Measurements from ENCODE around the gene SOD3.

The SOD3 gene

GRCh38 chr4:24794051-24794450, 1.3 kb upstream of the SOD3 start:
- Histone ChIP-seq H3K4me1 (ENCODE audit: insufficient read depth, low read length, severe bottlenecking) (no peaks in the 10 kb centered on the region), H3K36me3 (ENCODE audit: insufficient read depth, low read length) (no peaks in the 10 kb centered on the region), H3F3A (ENCODE audit: insufficient read depth, low read length) (no peaks in the 10 kb centered on the region), H3K79me2 (ENCODE audit: insufficient read depth, low read length) (no peaks in the 10 kb centered on the region), H3K9me3 (ENCODE audit: low read length) (no peaks in the 10 kb centered on the region), H3K4me2 (ENCODE audit: low read length) (no peak overlapping the region), H2AFZ (ENCODE audit: low read length) (no peak overlapping the region), H3K27me3 (ENCODE audit: insufficient read depth, low read length) (no peaks in the 10 kb centered on the region), H3K27ac (ENCODE audit: low read depth, low read length, poor library complexity, severe bottlenecking) (no peak overlapping the region), H3K9ac (ENCODE audit: low read length) (no peak overlapping the region), H4K20me1 (ENCODE audit: insufficient read depth, low read length) (no peaks in the 10 kb centered on the region), H3K4me3 (ENCODE audit: low read depth, low read length, poor library complexity, severe bottlenecking) (no peak overlapping the region), H3K9me2 (ENCODE audit: low read depth, low read length) (no peaks in the 10 kb centered on the region)
- TF ChIP-seq EZH2 (IDR thresholded peaks at IDR 0.05; ENCODE audit: borderline replicate concordance, low read length) = no peak
- TF ChIP-seq, protein P1, sequence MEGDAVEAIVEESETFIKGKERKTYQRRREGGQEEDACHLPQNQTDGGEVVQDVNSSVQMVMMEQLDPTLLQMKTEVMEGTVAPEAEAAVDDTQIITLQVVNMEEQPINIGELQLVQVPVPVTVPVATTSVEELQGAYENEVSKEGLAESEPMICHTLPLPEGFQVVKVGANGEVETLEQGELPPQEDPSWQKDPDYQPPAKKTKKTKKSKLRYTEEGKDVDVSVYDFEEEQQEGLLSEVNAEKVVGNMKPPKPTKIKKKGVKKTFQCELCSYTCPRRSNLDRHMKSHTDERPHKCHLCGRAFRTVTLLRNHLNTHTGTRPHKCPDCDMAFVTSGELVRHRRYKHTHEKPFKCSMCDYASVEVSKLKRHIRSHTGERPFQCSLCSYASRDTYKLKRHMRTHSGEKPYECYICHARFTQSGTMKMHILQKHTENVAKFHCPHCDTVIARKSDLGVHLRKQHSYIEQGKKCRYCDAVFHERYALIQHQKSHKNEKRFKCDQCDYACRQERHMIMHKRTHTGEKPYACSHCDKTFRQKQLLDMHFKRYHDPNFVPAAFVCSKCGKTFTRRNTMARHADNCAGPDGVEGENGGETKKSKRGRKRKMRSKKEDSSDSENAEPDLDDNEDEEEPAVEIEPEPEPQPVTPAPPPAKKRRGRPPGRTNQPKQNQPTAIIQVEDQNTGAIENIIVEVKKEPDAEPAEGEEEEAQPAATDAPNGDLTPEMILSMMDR (IDR thresholded peaks at IDR 0.05; ENCODE audit: low read length) = no peak

GRCh38 chr4:24794480-24794879, 893 bp upstream of the SOD3 start:
- H3K27ac ChIP-seq (ENCODE audit: low read depth, low read length, poor library complexity, severe bottlenecking) = no peak overlapping the region
- TF ChIP-seq, protein P1 (IDR thresholded peaks at IDR 0.05; ENCODE audit: low read length) = no peak
- TF ChIP-seq EZH2 (IDR thresholded peaks at IDR 0.05; ENCODE audit: borderline replicate concordance, low read length) = no peak
- H3K36me3 ChIP-seq (ENCODE audit: insufficient read depth, low read length) = no peaks in the 10 kb centered on the region
- no peaks in the 10 kb centered on the region for H3K9me3 ChIP-seq (ENCODE audit: low read length)
- no peak overlapping the region for H3K9ac ChIP-seq (ENCODE audit: low read length)
- H3K4me2 ChIP-seq (ENCODE audit: low read length) = no peak overlapping the region
- no peaks in the 10 kb centered on the region for H3K27me3 ChIP-seq (ENCODE audit: insufficient read depth, low read length)
- no peak overlapping the region for H2AFZ ChIP-seq (ENCODE audit: low read length)
- H3K9me2 ChIP-seq (ENCODE audit: low read depth, low read length) = no peaks in the 10 kb centered on the region
- no peaks in the 10 kb centered on the region for H3K4me1 ChIP-seq (ENCODE audit: insufficient read depth, low read length, severe bottlenecking)
- no peak overlapping the region for H3K4me3 ChIP-seq (ENCODE audit: low read depth, low read length, poor library complexity, severe bottlenecking)
- H4K20me1 ChIP-seq (ENCODE audit: insufficient read depth, low read length) = no peaks in the 10 kb centered on the region
- no peaks in the 10 kb centered on the region for H3F3A ChIP-seq (ENCODE audit: insufficient read depth, low read length)
- no peaks in the 10 kb centered on the region for H3K79me2 ChIP-seq (ENCODE audit: insufficient read depth, low read length)

GRCh38 chr4:24795666-24796381, 451 bp downstream of the SOD3 start:
- Histone ChIP-seq H3K27me3 (ENCODE audit: insufficient read depth, low read length) (no peaks in the 10 kb centered on the region), H3K4me1 (ENCODE audit: insufficient read depth, low read length, severe bottlenecking) (no peaks in the 10 kb centered on the region), H3K9ac (ENCODE audit: low read length) (no peak overlapping the region), H2AFZ (ENCODE audit: low read length) (no peak overlapping the region), H3K4me3 (ENCODE audit: low read depth, low read length, poor library complexity, severe bottlenecking) (no peak overlapping the region), H4K20me1 (ENCODE audit: insufficient read depth, low read length) (no peaks in the 10 kb centered on the region), H3F3A (ENCODE audit: insufficient read depth, low read length) (no peaks in the 10 kb centered on the region), H3K9me2 (ENCODE audit: low read depth, low read length) (no peaks in the 10 kb centered on the region), H3K36me3 (ENCODE audit: insufficient read depth, low read length) (no peaks in the 10 kb centered on the region), H3K27ac (ENCODE audit: low read depth, low read length, poor library complexity, severe bottlenecking) (no peak overlapping the region), H3K4me2 (ENCODE audit: low read length) (no peak overlapping the region), H3K79me2 (ENCODE audit: insufficient read depth, low read length) (no peaks in the 10 kb centered on the region), H3K9me3 (ENCODE audit: low read length) (no peaks in the 10 kb centered on the region)
- TF ChIP-seq, protein P1 (IDR thresholded peaks at IDR 0.05; ENCODE audit: low read length) = no peak
- no peak for TF ChIP-seq EZH2 (IDR thresholded peaks at IDR 0.05; ENCODE audit: borderline replicate concordance, low read length)

All from OCI-LY1 (cell line).